GM18909 (cell line): ENCODE data around the gene TEAD1.

Experiments
- ATAC-seq: cut with Tn5 transposase; IDR thresholded peaks from one replicate; pipeline ENCODE4 v1.9.1; 2021; ENCODE audit warnings: mild to moderate bottlenecking; ENCODE audit not compliant: unreplicated experiment, poor library complexity

The TEAD1 gene

DNA sequence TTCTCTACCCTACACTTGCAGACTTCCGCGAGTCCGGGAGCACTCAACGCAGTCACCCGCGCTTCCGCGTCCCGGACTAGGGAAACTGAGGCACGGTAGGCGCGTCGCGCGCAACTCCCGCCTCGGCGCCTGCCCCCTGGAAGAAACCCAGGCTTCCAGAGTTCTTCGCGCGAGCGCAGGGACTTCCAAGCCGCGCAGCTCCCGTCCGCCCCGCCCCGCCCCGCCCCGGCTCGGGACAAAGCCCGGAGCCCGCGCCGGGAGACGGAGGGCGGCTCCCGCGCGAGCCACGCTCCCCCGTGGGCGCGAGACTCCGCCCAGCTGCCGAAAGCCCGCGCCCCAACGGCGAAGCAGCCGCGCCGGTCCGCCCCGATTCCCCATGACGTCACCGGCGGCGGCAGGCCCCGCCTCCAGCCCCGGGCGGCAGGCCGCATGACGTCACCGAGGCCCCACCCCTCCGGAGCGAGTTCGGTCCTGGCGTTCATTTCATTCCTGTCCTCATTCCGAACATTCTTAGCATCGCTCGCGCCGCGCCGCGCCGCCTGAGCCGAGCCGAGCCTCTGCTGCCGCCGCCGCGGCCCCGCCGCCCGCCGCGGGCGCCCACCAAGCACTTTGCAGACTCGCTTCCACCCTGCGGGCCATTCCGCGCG lies at the start of gene TEAD1:
TSS of gene TEAD1 (plus strand) at position 498 of the 647 bp plus-strand sequence.
- ATAC-seq, result peak; percentile 95

DNA sequence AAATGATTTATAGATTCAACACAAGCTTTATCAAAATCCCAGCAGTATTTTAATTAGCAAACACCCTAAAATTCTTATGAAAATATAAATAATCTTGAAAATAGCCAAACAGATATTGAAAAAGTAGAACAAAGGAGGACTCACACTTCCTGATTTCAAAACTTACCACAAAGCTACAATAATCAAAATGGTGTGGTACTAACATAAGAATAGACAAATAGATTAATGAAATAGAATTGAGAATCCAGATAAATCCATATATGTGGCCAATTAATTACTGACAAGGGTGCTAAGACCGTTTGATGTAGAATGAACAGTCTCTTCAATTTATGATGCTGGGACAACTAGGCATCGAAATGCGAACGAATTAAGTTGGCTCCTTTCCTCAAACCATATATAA lies 49.6 kb upstream of the TEAD1 start:
- no peak for ATAC-seq

DNA sequence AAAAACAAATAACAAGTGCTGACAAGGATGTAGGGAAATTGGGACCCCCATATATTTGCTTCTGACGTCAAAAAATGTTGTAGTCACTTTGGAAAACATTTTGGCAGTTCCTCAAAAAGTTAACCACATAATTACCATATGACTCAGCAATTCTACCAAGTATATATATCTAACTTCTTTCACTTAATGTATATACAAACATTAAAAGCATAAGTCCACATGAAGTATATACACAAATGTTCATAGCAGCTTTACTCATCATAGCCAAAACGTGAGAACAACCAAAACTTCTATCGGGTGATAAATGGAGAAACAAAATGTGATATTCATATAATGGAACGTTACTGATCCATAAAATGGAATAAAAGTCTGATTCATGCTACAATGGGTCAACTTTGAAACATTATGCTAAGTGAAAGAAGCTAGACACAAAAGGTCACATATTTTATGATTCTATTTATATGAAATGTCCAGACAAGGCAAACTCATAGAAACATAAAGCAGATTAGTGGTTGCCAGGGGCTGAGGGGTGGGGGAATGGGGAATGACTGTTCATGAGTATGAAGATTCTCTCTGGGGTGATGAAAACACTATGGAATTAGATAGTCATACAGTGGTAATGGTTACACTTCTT lies 48.7 kb upstream of the TEAD1 start:
- ATAC-seq, result no peak

DNA sequence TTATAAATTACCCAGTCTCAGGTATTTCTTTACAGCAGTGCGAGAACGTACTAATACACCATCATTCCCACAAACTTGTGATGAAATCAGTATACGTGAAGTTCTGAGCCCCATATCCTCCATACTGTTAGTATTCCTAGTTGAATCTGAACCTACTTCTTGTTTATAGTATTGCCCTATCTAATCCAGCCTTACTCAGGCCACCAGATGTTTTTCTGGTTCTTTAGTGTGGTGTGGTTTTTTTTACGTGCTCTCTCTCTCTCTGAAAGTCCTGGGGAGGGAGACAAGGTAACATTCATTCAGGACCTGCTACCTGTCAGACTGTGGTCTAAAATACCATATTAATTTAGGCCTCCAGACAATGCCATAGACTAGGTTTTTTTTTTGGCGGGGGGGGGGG lies 47.6 kb upstream of the TEAD1 start:
- ATAC-seq, result no peak

DNA sequence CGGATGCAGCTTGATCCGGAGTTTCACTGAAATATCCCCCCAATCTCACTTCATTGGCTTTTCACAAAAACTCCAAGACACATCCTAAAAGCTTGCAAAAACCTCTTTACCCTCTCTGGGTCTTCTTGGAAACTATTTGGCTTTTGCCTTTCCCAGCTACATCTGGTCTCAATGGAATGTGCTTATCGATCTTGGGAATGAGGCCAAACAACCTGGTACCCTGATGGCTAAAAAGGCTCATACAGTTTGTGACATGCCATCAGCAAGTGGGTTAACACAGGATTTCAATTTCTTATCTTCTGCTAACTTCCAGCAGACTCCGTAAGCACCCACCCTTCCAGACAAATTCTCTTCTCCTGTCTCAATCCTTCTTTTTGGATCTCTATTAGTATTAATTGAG lies 45.9 kb upstream of the TEAD1 start:
- ATAC-seq, result no peak

DNA sequence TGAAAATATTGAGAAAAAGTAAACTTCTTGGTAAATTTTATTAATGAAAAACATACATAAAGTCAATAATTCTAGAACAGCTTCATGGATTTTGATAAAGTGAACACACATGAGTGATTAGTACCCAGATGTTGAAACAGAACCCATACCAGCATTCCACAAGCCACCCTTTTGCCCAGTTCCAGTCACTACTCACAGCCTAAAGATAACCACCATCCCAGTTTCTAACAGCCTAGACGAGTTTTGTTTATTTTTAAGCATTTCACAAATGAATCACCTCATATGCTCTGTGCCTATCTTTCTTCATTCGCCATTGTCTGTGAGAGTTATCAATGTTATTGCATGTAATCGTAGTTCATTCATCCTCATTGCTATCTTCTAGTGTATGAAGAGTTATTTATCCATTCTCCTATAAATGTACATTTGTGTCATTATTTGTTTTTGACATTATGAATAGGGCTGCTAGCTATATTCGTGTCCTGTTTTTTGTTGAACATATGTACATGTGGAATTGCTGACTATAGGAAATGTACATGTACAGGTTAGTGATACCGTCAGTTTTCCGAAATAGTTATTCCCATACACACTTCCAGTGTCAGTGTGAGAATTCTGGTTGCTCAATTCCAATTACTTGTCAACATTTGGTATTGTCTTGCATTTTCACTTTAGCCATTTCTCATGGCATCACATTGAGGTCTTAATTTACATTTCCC lies 44.5 kb upstream of the TEAD1 start:
- no peak for ATAC-seq

DNA sequence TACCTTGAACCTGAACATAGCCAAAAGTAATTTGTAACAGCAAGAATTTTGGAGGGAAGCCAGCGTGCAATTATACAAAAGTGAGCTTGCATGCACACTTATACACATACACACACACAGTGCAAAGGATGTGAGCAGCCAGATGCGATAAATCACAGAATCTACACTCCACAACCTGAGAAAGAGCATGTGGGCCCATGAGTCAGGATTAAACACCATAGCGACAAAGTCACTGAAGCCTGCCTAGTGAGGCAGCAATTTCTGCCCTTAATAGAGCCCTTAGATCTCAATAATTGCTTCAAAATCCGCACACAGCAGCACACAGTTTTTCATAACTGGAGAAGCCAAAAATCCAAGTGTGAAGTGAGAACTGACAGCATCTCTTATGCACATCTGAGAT lies 42.6 kb upstream of the TEAD1 start:
- no peak for ATAC-seq

DNA sequence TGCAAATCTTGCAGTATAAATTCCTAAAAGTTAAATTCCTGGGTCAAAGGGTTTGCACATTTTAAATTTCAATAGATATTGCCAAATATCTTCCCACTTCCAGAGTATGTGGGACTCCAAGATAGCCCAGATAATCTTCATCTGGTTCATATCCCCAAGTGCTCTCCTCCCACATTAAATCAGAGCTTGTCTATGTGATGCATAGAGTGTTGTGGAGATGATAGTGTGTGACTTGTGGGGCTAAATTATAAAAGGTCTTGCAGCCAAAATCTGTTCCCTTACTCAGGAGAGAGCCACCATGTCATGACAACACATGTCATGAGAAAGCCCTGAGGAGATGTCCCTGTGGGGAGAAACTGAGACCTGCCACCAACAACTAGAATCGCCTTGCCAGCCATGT lies 39.9 kb upstream of the TEAD1 start:
- ATAC-seq, result no peak

DNA sequence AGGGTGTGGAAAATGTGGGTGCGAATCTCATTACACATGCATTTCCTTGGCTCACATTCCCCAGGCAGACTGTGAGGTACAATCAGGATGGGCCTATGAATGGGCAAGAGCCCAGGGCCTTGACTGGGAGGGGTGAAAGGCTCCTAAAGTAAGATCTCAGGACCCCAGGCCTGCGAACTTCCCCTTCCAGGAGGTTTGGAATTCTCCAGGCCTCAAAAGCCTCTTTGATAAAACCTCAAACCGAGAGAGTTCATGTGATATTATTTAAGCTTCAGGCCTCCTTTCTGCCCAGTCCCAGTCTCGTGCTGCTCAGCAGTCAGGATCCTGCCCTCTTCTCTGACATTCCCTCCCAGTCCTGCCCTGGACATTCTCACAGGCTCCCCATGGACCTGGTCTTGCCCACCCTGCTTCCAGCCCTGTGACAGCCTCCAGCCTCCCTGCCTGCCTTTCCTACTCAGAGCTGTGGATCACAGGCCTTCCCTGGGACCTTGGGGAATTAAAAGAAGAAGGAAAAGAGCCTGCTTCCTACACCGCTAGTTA lies 37.3 kb upstream of the TEAD1 start:
- ATAC-seq, result no peak

DNA sequence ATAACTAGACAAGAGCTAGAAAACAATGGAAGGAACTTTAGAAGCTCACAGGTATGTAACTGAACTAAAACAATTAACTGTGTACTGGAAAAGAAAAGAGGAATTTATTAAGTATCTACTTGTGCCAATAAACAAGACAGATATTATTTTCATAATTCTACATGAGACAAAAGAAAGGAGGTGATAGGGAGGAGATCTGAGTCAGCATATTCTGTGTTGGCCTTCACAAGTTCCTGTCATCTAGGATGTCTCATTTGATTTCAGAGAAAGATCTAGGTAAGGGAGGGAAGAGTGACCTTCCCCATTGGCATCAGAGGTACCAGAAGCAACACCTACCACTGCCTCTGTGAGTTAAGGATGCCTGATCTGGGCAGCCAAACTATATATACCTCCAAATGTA lies 34.8 kb upstream of the TEAD1 start:
- ATAC-seq, result no peak

DNA sequence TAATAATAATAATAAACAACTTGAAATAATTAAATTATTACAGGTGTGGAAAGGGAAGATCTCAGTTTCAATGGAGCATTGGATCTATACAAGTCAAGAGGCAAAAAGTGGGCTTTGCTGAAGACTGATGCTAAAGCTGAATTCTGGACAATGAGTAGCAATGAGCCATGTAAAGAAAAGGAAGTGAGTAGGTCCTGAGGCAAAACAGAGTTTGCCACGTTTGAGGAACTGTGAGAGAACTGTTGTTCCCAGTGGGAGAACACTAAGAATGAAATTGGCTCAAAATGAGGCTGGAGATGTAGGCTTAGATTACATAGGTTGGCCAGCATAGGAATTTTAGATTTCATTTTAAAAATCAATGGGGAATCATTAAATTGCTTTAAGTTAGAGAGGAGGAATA lies 33.9 kb upstream of the TEAD1 start:
- no peak for ATAC-seq

DNA sequence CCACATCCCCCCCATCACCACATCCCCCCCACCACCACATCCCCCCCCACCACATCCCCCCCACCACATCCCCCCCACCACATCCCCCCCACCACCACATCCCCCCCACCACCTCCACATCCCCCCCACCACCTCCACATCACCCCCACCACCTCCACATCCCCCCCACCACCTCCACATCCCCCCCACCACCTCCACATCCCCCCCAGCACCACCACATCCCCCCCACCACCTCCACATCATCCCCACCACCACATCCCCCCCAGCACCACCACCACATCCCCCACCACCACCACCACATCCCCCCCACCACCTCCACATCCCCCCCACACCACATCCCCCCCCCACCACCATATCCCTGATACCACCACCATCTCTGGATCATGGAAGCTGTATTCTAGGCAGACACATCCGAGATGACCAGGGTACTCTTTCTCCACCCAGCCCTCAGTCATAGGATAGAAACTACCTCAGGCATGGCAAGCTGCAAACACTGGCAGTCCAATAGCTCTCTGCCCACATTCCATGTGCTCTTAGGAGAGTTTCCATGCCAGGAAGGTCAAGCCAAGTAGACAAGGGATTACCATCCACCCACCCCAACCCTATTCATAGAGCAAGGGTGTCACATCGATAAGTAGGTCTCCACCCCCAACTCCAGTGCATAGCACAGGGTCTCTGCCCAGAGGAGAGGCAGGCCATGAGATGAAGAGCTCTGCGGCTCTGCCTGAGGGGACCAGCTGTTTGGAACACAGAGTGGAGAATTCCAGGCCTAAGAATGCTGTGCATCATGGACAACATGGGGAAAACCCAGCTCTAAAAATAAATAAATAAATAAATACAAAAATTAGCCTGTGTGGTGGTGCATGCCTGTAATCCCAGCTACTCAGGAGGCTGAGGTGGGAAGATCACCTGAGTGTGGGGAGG lies 33.0 kb upstream of the TEAD1 start:
- ATAC-seq, result no peak

DNA sequence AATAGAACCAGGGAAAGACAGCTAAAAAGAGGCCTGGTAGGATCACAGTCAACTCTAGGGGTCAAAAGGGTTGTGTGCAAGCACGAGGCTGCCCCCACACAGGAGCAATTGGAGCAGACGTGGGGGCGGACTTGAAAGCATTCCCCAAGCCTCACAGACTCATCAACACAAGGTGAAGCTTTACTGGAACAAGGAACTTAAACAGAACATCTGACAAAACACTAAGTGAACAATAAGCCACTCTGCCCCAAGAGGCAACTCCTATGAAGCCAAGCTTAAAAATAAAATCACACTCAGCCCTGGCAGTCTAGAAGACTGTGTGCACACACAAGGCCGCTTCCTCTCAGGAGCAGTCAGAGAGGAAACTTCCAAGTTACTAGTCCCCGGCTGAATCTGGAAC lies 32.2 kb upstream of the TEAD1 start:
- ATAC-seq, result no peak

DNA sequence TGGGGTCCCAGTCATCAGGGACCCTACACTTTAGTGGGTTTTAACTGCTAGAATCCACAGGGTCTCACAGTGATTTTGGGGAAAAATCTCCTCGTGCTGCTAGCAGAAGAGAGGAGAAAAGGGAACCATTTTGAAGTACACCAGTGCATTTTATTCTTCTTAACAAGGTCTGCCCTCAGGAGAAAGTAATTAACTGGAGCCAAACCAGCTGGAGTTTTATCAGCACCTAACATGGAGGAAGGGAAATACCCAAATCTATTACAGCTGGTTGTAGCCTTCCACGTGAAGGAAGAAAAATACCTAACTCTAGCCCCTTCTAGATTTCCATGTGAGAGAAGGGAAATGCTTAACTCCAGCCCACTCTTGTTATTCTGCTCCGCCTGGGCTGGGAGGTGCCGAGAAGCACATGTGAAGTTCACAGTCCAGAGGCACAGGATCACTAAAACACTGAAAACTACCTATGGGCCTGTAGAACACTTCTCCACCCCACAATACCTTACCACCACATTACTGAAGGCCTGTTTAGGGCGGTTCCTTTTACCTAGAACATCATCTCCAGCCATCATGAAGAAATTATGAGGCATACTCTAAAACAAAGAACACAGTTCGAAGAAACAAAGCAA lies 31.3 kb upstream of the TEAD1 start:
- ATAC-seq, result no peak

DNA sequence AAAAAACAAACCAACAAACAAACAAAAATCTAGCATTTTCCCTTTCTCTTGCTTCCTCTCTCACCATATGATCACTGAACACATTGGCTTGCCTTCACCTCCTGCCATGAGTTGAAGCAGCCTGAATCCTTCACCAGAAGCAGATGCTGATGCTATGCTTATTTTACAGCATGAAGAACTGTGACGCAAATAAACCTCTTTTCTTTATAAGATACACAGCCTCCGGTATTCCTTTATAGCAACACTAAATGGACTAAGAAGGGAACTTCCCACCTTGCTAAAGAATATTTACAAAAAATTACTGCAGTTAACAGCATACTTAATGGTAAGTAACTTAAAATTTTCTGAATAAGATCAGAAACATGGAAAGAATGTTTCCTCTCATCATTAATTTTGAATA lies 27.7 kb upstream of the TEAD1 start:
- ATAC-seq, result no peak

DNA sequence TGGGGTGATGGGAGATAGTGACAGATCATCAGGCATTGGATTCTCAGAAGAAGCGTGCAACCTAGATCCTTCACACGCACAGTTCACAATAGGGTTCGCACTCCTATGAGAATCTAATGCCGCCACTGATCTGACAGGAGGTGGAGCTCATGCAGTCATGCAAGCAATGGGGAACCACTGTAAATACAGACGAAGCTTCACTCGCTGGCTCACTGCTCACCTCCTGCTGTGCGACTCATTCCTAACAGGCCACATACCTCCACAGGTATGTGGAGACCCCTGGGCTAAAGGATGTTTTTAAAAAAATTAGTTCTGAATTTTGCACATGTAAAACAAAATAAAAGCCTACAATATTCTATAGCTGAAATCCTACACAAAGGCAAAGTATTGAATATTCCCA lies 20.5 kb upstream of the TEAD1 start:
- no peak for ATAC-seq

DNA sequence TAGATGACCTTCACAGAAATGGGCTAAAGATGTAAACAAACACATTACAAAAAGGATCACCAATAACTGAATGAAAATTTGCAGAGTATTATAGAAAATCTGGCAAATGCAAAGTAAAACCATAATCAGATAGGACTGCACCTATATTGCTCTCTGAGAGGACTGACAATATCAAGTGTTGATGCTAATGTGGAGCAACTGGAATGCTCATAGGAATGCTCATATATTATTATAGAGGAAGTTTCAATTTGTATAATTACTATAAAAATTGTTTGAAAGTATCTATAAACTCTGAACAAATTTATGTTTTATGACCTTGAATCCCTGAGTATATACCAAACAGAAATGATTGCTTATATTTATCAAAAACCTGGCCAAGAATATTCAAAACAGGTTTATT lies 18.4 kb upstream of the TEAD1 start:
- no peak for ATAC-seq

DNA sequence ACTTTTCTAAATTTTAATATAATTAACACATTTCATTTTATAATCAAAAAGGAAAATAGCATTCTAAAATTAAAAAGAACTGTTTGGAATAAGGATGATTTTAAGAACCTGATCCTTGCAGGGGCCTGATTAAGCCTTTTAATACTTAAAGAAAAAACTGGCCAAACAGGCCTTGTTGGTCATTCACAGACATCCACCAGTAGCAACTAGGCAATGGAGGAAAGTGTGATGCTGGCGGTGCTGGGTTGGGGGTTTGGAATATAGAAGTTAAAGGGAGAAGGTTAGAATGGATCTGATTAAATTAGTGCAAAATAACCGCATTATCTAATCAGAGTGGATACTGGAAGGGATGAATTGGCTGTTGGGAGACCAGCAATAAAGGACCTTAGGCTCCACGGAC lies 16.9 kb upstream of the TEAD1 start:
- no peak for ATAC-seq

DNA sequence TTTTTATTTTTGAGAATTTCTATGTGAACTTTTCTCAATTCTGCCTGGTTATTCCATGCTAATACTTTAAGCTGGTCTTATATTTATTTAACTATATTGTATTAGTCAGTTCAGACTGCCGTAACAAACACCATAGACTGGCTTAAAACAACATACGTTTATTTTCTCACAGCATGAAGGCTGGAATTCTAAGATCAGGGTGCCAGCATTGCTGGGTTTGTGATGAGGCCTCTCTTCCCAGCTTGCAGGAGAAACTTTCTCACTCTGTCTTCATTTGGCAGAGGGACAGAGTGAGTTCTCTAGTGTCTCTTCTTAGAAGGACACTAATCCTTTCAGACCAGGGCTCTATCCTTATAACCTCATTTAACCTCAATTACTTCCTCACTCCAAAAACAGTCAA lies 16.2 kb upstream of the TEAD1 start:
- no peak for ATAC-seq

DNA sequence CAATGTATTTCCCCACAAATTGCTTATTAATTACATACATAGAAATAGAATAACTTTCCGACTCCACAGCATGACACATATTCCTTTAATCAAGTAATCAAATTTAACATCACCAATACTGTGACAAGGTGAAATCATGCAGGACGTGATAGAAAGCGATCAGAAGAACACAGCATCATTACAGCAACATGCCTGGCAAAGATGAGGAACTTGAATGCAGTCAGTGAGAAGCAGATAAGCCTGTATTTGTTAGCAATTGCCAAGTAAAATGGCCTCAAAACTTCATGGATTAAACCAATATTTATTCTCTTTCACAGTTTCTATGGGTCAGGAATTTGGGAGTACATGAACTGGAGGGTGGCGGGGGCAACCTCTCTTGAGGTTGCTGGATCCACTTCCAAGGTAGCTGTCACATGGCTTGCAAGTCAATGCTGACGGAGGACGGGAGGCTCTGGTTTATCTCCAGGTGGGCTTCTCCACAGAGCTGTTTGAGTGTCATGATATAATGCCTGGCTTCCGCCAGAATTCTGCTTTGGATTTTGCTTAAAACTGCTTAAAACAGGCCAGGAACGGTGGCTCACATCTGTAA lies 12.0 kb upstream of the TEAD1 start:
- ATAC-seq, result no peak
